OCI-LY7 (cell line): ENCODE results near the gene ZNF786. TPM values are rescaled to one million over a fixed set of nuclear protein-coding genes. Genes with fewer than 3 reads are reported as not detected.

ENCODE experiments used
- BruUV-seq: library from RNA; stranded (reverse); fragments of 400-500 nt; replicated peaks from 2 replicates; lab custom pipeline; 2021; lab: Mats Ljungman, UMichigan
- CTCF ChIA-PET: fragments of 300-600 bp; sonication (Branson Sonifier 250); formaldehyde crosslinking; loops from one replicate; lab custom pipeline; 2022; ENCODE audit warnings: antibody characterized with exemption; ENCODE audit not compliant: unreplicated experiment; lab: Charles Lee
- POLR2A ChIA-PET: fragments of 300-600 bp; sonication (Branson Sonifier 250); formaldehyde crosslinking; loops from one replicate; lab custom pipeline; 2022; ENCODE audit warnings: antibody characterized with exemption; lab: Charles Lee
- DNase-seq: peaks from one replicate; pipeline ENCODE4 v3.0.0-alpha.2; 2015; ENCODE audit warnings: low spot score
- H2AFZ ChIP-seq: fragments of 200-600 bp; sonication (generic), shearing (Covaris generic); 2 replicates; pipeline ENCODE4 v1.6.1; 2014; ENCODE audit warnings: mild to moderate bottlenecking, antibody characterized with exemption, low read length, moderate library complexity
- H3K27ac ChIP-seq: fragments of 200-600 bp; sonication (generic); 2 replicates; pipeline ENCODE4 v1.5.1; 2014; ENCODE audit warnings: mixed run types, low read depth, mild to moderate bottlenecking, moderate library complexity, low read length, inconsistent platforms; ENCODE audit not compliant: poor library complexity, severe bottlenecking
- H3K36me3 ChIP-seq: fragments of 200-600 bp; sonication (generic); 2 replicates; pipeline ENCODE4 v1.6.1; 2014; ENCODE audit warnings: mild to moderate bottlenecking, antibody characterized with exemption, low read length, moderate library complexity, mixed read lengths; ENCODE audit not compliant: insufficient read depth
- H3K4me1 ChIP-seq: fragments of 200-600 bp; sonication (generic); 2 replicates; pipeline ENCODE4 v1.5.1; 2014; ENCODE audit warnings: mild to moderate bottlenecking, low read length; ENCODE audit not compliant: insufficient read depth, poor library complexity, severe bottlenecking
- H3K4me2 ChIP-seq: fragments of 200-600 bp; sonication (generic); 2 replicates; pipeline ENCODE4 v1.6.1; 2014; ENCODE audit warnings: mild to moderate bottlenecking, low read length
- H3K4me3 ChIP-seq: fragments of 200-600 bp; sonication (generic); 2 replicates; pipeline ENCODE4 v1.5.1; 2014; ENCODE audit warnings: mild to moderate bottlenecking, low read depth, low read length; ENCODE audit not compliant: poor library complexity, severe bottlenecking
- H3K79me2 ChIP-seq: fragments of 200-600 bp; sonication (generic); 2 replicates; pipeline ENCODE4 v1.6.1; 2016; ENCODE audit warnings: low read depth, mild to moderate bottlenecking, low read length, moderate library complexity, mixed read lengths; ENCODE audit not compliant: insufficient read depth
- H3K9me2 ChIP-seq: fragments of 200-600 bp; sonication (generic); 2 replicates; pipeline ENCODE4 v1.6.1; 2016; ENCODE audit warnings: mild to moderate bottlenecking, low read length, mixed read lengths; ENCODE audit not compliant: insufficient read depth
- H3K9me3 ChIP-seq: fragments of 200-600 bp; sonication (generic); 2 replicates; pipeline ENCODE4 v1.6.1; 2014; ENCODE audit warnings: mild to moderate bottlenecking, mixed run types, low read length, mixed read lengths
- H4K20me1 ChIP-seq: fragments of 200-600 bp; sonication (generic); 2 replicates; pipeline ENCODE4 v1.6.1; 2014; ENCODE audit warnings: mild to moderate bottlenecking, antibody characterized with exemption, low read length, moderate library complexity, mixed read lengths; ENCODE audit not compliant: insufficient read depth
- CTCF ChIP-seq: fragments of 200-600 bp; sonication (generic); conservative IDR thresholded peaks from 2 replicates; pipeline ENCODE4 v1.5.1; 2014; ENCODE audit warnings: mild to moderate bottlenecking, antibody characterized with exemption, low read length, moderate library complexity, mixed read lengths
- EZH2phosphoT487 ChIP-seq: fragments of 200-600 bp; sonication (generic); IDR thresholded peaks from 2 replicates; pipeline ENCODE4 v1.6.1; 2018; ENCODE audit warnings: low read depth, borderline replicate concordance, mild to moderate bottlenecking, mixed run types, antibody characterized with exemption, low read length, moderate library complexity, mixed read lengths
- intact Hi-C: fragments of 100-400 bp; cut with micrococcal nuclease; formaldehyde crosslinking; loops from one replicate; pipeline ENCODE4 v1.10.0; 2022; ENCODE audit not compliant: unreplicated experiment
- total RNA-seq, 2 experiments: library from RNA; depleted of rRNA in 1 of 2; stranded (reverse); fragments of >200 nt in 1 of 2; shearing (Covaris generic) in 1 of 2; gene quantifications; 2 replicates each; pipeline ENCODE4 v1.2.3, GENCODE V29; 2014 to 2022

The ZNF786 gene
- total RNA-seq, 2 experiments from 2014 or later = 5.1 to 7.7 TPM

GRCh38 chr7:149050941-149051340 is 39.6 kb downstream of the ZNF786 start:
- no peak for TF ChIP-seq EZH2phosphoT487
- no peak for TF ChIP-seq CTCF
- H3K79me2 ChIP-seq = no peaks in the 10 kb centered on the region
- ChIA-PET CTCF (no interaction called here), POLR2A (interaction anchor here (0.6 to 0.9 kb wide), 2 partner anchors 70 to 86 kb away, joined by 3 read pairs; no protein-coding TSS in a partner anchor)
- H3K9me3 ChIP-seq = no peaks in the 10 kb centered on the region
- no peaks in the 10 kb centered on the region for H4K20me1 ChIP-seq
- no TSS peak for BruUV-seq
- H3K4me3 ChIP-seq = no peak overlapping the region
- no peaks in the 10 kb centered on the region for H3K9me2 ChIP-seq
- intact Hi-C loops = no loop called here
- DNase-seq = no peak
- H3K36me3 ChIP-seq = no peaks in the 10 kb centered on the region
- no peak overlapping the region for H3K27ac ChIP-seq
- H3K4me1 ChIP-seq = no peaks in the 10 kb centered on the region
- H3K4me2 ChIP-seq = no peak overlapping the region
- no peak overlapping the region for H2AFZ ChIP-seq

- TF ChIP-seq EZH2phosphoT487 (no peak), CTCF (no peak)
- Histone ChIP-seq H3K4me1 (no peaks in the 10 kb centered on the region), H3K9me2 (no peaks in the 10 kb centered on the region), H3K9me3 (no peaks in the 10 kb centered on the region), H3K4me2 (no peak overlapping the region), H2AFZ (no peak overlapping the region), H3K4me3 (no peak overlapping the region), H3K36me3 (no peaks in the 10 kb centered on the region), H3K27ac (no peak overlapping the region), H4K20me1 (no peaks in the 10 kb centered on the region), H3K79me2 (no peaks in the 10 kb centered on the region)
- BruUV-seq = no TSS peak
- POLR2A ChIA-PET = interaction anchor here (0.7 kb wide), 2 partner anchors 323 to 350 kb away, joined by 3 read pairs; no protein-coding TSS in a partner anchor
- intact Hi-C loops = no loop called here
- DNase-seq = no peak
- CTCF ChIA-PET = no interaction called here
These were observed 41.7 kb downstream of the ZNF786 start for GRCh38 chr7:149048805-149049204.

GRCh38 chr7:149046416-149046815 is 44.1 kb downstream of the ZNF786 start:
- no peaks in the 10 kb centered on the region for H3K36me3 ChIP-seq
- TF ChIP-seq CTCF (no peak), EZH2phosphoT487 (no peak)
- ChIA-PET CTCF (no interaction called here), POLR2A (interaction anchor here (0.6 kb wide), 1 partner anchor 14 kb away, joined by 3 read pairs; no protein-coding TSS in a partner anchor)
- H3K27ac ChIP-seq = no peak overlapping the region
- no peak for DNase-seq
- H3K9me2 ChIP-seq = no peaks in the 10 kb centered on the region
- intact Hi-C loops = no loop called here
- no peak overlapping the region for H2AFZ ChIP-seq
- H3K4me2 ChIP-seq = no peak overlapping the region
- BruUV-seq = no TSS peak
- H3K4me1 ChIP-seq = no peaks in the 10 kb centered on the region
- no peaks in the 10 kb centered on the region for H3K79me2 ChIP-seq
- no peaks in the 10 kb centered on the region for H3K9me3 ChIP-seq
- no peaks in the 10 kb centered on the region for H4K20me1 ChIP-seq
- no peak overlapping the region for H3K4me3 ChIP-seq
